MCF 10A (cell line): ENCODE measurements around the gene RASL11A. TPM values are rescaled to one million over a fixed set of nuclear protein-coding genes. Genes with fewer than 3 reads are reported as not detected.

ENCODE experiments used
- total RNA-seq: library from RNA; stranded (reverse); gene quantifications from 2 replicates; pipeline ENCODE4 v1.2.3, GENCODE V29; 2022

RASL11A gene
- total RNA-seq, 1 experiment from 2014 or later = 0.98 TPM

Other genes starting within 250 kb of the RASL11A start
- gene USP12, start 99.0 kb upstream of the RASL11A start, total RNA-seq = 20.6 and 21.7 TPM in 2 replicates
- 1,293 and 1,479 TPM in 2 replicates for gene RPL21, start 19.3 kb upstream of the RASL11A start, total RNA-seq
- 124 and 159 TPM in 2 replicates for gene GTF3A, start 153.8 kb downstream of the RASL11A start, total RNA-seq
- 35.6 and 40.9 TPM in 2 replicates for gene MTIF3, start 179.7 kb downstream of the RASL11A start, total RNA-seq